ENCODE measurements around the gene CHST15.

CHST15 gene

DNA sequence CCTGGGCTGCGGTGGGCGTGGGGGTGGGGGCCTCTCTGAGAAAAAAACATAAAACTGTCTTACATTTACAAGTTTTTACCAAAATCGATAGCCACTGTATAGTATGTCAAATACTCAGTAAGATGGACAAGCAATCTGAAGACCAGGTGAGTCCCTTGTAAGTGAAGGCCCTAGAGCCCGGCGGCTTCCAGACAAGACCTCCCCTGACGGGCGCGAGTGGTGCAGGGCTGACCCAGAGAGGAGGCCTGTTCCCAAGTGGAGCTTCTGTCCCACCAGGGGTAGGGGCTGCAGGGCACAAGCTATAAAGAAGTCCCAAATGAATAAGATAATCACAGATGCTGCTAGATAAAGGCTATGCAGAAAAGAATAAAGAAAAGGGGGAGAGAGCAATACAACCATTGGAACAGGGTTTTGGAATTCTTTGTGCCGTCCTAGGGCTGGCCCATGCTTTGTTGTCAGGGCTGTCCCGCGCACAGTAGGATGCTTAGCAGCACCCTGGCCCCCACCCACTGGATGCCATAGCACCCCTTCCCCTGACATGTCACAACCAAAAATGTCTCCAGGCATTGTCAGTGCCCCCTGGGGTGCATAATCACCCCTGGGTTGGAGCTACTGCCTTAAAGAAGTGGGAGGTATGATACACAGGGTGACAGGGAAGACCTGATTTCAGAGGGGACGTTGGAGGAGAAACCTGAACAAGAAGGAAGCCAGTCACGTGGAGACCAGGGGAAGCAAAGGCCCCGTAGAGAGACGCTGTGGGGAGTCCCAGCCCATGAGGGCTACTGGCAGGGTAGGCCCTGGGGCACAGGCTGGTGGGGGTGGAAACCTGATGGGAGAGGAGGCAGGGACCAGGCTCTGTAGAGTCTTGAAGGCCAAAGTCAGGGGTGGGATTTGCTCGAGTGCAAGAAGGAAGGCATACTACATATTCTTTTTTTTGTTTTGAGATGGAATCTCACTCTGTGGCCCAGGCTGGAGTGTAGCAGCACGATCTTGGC lies 43.1 kb downstream of the CHST15 start:
- Histone ChIP-seq H3K27ac (replicated peaks) (no peak overlapping the region), H3K27me3 (ENCODE audit: insufficient read depth, poor library complexity, severe bottlenecking) (no peaks in the 10 kb centered on the region), H3K4me3 (replicated peaks; ENCODE audit: insufficient read depth, low read length) (no peak overlapping the region)
- no peak for TF ChIP-seq GABPA (IDR thresholded peaks at IDR 0.05; ENCODE audit: low read depth)
- no peak for TF ChIP-seq POLR2AphosphoS5 (IDR thresholded peaks at IDR 0.05; ENCODE audit: low read depth)
- TF ChIP-seq CTCF (IDR thresholded peaks at IDR 0.05; ENCODE audit: insufficient read depth, low read length), result no peak
- DNase-seq (ENCODE audit: low read depth in 1 of 2, low spot score in 1 of 2), result no peak

DNA sequence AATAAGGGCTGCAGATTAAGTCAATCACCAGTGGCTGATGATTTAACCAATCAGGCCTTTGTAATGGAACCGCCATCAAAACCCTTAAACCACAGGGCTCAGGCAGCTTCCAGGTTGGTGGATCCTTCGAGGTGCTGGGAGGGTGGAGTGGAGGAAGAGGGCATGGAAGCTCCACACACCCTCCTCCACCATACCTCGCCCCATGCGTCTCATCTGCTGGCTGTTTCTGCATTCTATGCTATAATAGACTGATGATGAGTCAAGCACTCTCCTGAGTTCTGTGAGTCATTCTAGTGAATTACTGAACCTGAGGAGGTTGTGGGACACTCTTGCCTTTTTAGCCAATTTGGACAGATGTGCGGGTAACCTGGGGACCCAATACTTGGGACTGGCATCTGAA lies 43.9 kb downstream of the CHST15 start:
- no peak for DNase-seq (ENCODE audit: low read depth in 1 of 2, low spot score in 1 of 2)
- TF ChIP-seq GABPA (IDR thresholded peaks at IDR 0.05; ENCODE audit: low read depth), result no peak
- TF ChIP-seq CTCF (IDR thresholded peaks at IDR 0.05; ENCODE audit: insufficient read depth, low read length), result no peak
- TF ChIP-seq, protein P1, sequence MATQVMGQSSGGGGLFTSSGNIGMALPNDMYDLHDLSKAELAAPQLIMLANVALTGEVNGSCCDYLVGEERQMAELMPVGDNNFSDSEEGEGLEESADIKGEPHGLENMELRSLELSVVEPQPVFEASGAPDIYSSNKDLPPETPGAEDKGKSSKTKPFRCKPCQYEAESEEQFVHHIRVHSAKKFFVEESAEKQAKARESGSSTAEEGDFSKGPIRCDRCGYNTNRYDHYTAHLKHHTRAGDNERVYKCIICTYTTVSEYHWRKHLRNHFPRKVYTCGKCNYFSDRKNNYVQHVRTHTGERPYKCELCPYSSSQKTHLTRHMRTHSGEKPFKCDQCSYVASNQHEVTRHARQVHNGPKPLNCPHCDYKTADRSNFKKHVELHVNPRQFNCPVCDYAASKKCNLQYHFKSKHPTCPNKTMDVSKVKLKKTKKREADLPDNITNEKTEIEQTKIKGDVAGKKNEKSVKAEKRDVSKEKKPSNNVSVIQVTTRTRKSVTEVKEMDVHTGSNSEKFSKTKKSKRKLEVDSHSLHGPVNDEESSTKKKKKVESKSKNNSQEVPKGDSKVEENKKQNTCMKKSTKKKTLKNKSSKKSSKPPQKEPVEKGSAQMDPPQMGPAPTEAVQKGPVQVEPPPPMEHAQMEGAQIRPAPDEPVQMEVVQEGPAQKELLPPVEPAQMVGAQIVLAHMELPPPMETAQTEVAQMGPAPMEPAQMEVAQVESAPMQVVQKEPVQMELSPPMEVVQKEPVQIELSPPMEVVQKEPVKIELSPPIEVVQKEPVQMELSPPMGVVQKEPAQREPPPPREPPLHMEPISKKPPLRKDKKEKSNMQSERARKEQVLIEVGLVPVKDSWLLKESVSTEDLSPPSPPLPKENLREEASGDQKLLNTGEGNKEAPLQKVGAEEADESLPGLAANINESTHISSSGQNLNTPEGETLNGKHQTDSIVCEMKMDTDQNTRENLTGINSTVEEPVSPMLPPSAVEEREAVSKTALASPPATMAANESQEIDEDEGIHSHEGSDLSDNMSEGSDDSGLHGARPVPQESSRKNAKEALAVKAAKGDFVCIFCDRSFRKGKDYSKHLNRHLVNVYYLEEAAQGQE (IDR thresholded peaks at IDR 0.05; ENCODE audit: insufficient replicate concordance, low read depth), result no peak
- TF ChIP-seq POLR2AphosphoS5 (IDR thresholded peaks at IDR 0.05; ENCODE audit: low read depth), result no peak
- TF ChIP-seq SPI1 (IDR thresholded peaks at IDR 0.05; ENCODE audit: borderline replicate concordance, low read depth), result no peak
- no peak overlapping the region for H3K27ac ChIP-seq (replicated peaks)
- H3K4me3 ChIP-seq (replicated peaks; ENCODE audit: insufficient read depth, low read length), result no peak overlapping the region
- no peaks in the 10 kb centered on the region for H3K27me3 ChIP-seq (ENCODE audit: insufficient read depth, poor library complexity, severe bottlenecking)

- TF ChIP-seq CTCF (IDR thresholded peaks at IDR 0.05; ENCODE audit: insufficient read depth, low read length) (no peak), SPI1 (IDR thresholded peaks at IDR 0.05; ENCODE audit: borderline replicate concordance, low read depth) (no peak), GABPA (IDR thresholded peaks at IDR 0.05; ENCODE audit: low read depth) (no peak)
- TF ChIP-seq, protein P1 (IDR thresholded peaks at IDR 0.05; ENCODE audit: insufficient replicate concordance, low read depth), result no peak
- no peak overlapping the region for H3K27ac ChIP-seq (replicated peaks)
Measured at GRCh38 chr10:124048371-124049290, 44.8 kb downstream of the CHST15 start.

More at GRCh38 chr10:124048371-124049290, 44.8 kb downstream of the CHST15 start:
- Histone ChIP-seq H3K27me3 (ENCODE audit: insufficient read depth, poor library complexity, severe bottlenecking) (no peaks in the 10 kb centered on the region), H3K4me3 (replicated peaks; ENCODE audit: insufficient read depth, low read length) (no peak overlapping the region)
- DNase-seq (ENCODE audit: low read depth in 1 of 2, low spot score in 1 of 2), result no peak
